Occipital lobe (tissue), 2 donors: ENCODE results near the gene RPP25L. TPM values are rescaled to one million over a fixed set of nuclear protein-coding genes. Genes with fewer than 3 reads are reported as not detected.

Experiments used
- DNase-seq: peaks from one replicate; lab custom pipeline; 2025; lab: John Stamatoyannopoulos, UW
- total RNA-seq: library from RNA; depleted of rRNA; stranded (reverse); fragments of >200 nt; gene quantifications from one replicate; pipeline ENCODE4 v1.2.3, GENCODE V29; 2014

The RPP25L gene
- total RNA-seq, 1 donor from 2014 or later = 5.5 TPM

GRCh38 chr9:34585946-34586669 lies 25.8 kb downstream of the RPP25L start:
- DNase-seq = no peak

- no peak for DNase-seq
These were observed 26.9 kb downstream of the RPP25L start for GRCh38 chr9:34584970-34585369.

GRCh38 chr9:34582787-34583186 lies 29.1 kb downstream of the RPP25L start:
- no peak for DNase-seq

- no peak for DNase-seq
These were observed 30.6 kb downstream of the RPP25L start for GRCh38 chr9:34581318-34581717.

- DNase-seq = no peak
These were observed 31.5 kb downstream of the RPP25L start for GRCh38 chr9:34580358-34580757.

GRCh38 chr9:34579808-34580163 lies 32.1 kb downstream of the RPP25L start:
- no peak for DNase-seq

GRCh38 chr9:34579104-34579807 lies 32.6 kb downstream of the RPP25L start:
- no peak for DNase-seq

- DNase-seq = no peak
These were observed 33.4 kb downstream of the RPP25L start for GRCh38 chr9:34578241-34579103.

- DNase-seq = no peak
These were observed 34.3 kb downstream of the RPP25L start for GRCh38 chr9:34577400-34578240.

- no peak for DNase-seq
These were observed 35.1 kb downstream of the RPP25L start for GRCh38 chr9:34576597-34577399.

GRCh38 chr9:34575862-34576596 lies 35.9 kb downstream of the RPP25L start:
- no peak for DNase-seq

- no peak for DNase-seq
These were observed 36.7 kb downstream of the RPP25L start for GRCh38 chr9:34575241-34575640.

GRCh38 chr9:34574571-34574970 lies 37.3 kb downstream of the RPP25L start:
- DNase-seq = no peak

GRCh38 chr9:34573599-34574325 lies 38.1 kb downstream of the RPP25L start:
- no peak for DNase-seq

- no peak for DNase-seq
These were observed 39.3 kb downstream of the RPP25L start for GRCh38 chr9:34572628-34573027.

GRCh38 chr9:34572092-34572491 lies 39.8 kb downstream of the RPP25L start:
- DNase-seq = no peak

- DNase-seq = no peak
These were observed 40.5 kb downstream of the RPP25L start for GRCh38 chr9:34571481-34571810.

- no peak for DNase-seq
These were observed 41.0 kb downstream of the RPP25L start for GRCh38 chr9:34570809-34571480.

GRCh38 chr9:34570376-34570775 lies 41.5 kb downstream of the RPP25L start:
- no peak for DNase-seq
